COR-L47 (cell line): ENCODE results near the gene MTFP1.
A peak's percentile ranks its signal among the peaks of the same experiment; 100 is the strongest.
"Not testable (repeated sequence)": the region's sequence is repeated elsewhere in the genome, so short reads cannot be mapped to it uniquely, and the experiment has no call there.

Experiments
- DNase-seq: peaks from one replicate; lab custom pipeline; 2025; lab: John Stamatoyannopoulos, UW

The MTFP1 gene

GRCh38 chr22:30425616-30426387, at the start of gene MTFP1:
MTFP1 (plus strand) TSS chr22:30425768; CDS start chr22:30425880, 112 bp downstream.
- peak; percentile 41 for DNase-seq

GRCh38 chr22:30380011-30380410, 45.6 kb upstream of the MTFP1 start:
- DNase-seq = no peak

DNA sequence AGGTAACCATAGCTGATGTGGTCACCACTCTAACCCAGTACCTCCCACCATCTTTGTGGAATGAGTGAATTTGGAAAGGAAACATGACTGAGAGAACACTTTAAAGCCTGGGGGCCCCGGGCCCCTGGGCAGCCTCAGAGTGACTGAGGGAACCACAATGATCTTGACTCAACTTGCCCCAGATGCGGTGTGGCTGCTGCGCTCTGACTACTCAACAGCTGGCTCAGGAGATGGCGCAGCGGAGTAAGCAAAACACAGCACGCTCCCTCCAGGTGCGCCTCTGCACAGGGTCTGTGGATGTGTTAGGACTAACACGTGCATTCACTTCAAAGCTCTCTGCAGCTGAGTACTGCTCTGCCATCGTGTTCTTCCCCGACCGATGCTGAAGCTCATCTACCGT, 44.3 kb upstream of the MTFP1 start:
- no peak for DNase-seq

DNA sequence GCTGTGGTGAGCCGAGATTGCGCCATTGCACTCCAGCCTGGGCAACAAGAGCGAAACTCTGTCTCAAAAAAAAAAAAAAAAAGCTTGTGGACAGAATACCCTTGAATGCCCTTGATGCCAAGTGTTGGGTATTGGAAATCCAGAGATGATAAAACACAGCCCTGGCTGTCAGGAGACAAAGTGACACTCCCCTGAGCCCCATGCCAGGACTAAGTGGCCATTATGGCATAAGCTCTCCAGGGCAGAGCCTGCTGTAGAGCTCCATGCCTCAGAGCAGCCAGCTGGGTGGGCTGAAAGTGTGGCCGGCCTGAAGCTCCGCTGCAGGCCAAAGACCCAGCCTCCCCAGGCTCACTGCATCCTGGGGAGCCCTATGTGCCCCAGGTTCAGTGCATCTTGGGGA, 43.2 kb upstream of the MTFP1 start:
- DNase-seq = no peak

DNA sequence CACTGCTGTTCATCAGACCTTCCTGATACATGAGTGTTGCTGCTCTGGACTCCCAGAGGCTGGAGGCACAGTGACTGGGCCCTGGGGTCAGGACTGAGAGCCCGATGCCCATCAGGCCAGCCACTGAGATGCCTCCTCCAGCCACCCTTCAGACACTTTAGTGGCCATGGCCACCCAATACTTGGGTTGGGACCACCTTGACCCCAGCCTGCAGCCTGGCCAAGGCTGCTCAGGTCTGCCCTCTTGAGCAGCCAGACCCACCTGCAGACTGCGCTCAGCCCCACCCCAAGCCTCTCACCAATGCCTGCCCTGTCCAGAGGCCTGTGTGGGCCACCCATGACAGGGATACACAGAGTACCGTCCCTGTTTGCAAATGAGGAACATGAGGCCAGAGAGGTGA, 42.5 kb upstream of the MTFP1 start:
- DNase-seq = no peak

- no peak for DNase-seq
These were observed 39.6 kb upstream of the MTFP1 start for GRCh38 chr22:30385942-30386341.

DNA sequence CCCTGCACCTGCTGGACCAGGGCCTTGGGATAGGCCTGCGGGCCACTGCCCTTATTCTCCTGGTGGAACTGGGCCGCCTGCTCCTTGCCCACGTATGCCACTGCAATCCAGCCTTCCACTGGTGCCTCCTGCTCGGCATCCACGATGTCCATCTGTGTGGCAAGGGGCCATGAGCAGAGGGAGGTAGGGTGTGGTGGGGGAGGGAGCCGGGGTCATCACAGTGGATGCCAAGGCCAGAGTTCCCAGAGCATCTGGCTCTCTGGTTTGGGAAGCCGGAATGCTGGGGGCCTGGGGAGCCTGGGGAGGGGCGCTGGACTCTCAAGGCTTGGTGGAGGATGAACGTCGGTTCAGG, 39.0 kb upstream of the MTFP1 start:
- no peak for DNase-seq

GRCh38 chr22:30386960-30387827, 38.4 kb upstream of the MTFP1 start, which contains the start of gene RNF215:
RNF215 (minus strand) TSS chr22:30387411; CDS start chr22:30387313, 98 bp downstream.
- DNase-seq = peak; percentile 59

- peak; percentile 71 for DNase-seq
These were observed 34.4 kb upstream of the MTFP1 start for GRCh38 chr22:30390974-30391691.

GRCh38 chr22:30392661-30393321, 32.8 kb upstream of the MTFP1 start:
- DNase-seq = no peak

GRCh38 chr22:30393322-30393680, 32.3 kb upstream of the MTFP1 start:
- no peak for DNase-seq

DNA sequence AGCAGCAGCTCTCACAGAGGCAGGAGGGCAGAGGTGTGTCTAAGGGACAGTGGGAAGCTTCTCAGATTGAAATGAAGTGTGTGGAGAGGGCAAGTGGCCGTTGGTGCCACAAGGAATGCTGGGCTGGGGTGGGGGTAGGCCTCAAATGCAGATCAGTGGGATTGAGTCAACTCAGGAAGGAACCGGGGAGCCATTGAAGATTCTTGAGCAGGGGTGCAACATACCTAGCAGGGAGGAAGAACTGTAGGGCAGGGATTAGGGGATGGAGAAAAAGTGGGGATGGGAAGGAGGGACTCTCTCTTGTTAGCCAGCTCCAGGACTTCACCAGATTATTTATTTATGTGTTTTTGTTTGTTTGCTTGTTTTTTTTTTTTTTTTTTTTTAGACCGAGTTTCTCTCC, 31.7 kb upstream of the MTFP1 start:
- DNase-seq = no peak

- DNase-seq = peak; percentile 38
These were observed 28.5 kb upstream of the MTFP1 start, which contains the start of gene SEC14L2 for GRCh38 chr22:30396871-30397655. SEC14L2 (plus strand) TSS chr22:30397018; CDS start chr22:30397117, 99 bp downstream.

DNA sequence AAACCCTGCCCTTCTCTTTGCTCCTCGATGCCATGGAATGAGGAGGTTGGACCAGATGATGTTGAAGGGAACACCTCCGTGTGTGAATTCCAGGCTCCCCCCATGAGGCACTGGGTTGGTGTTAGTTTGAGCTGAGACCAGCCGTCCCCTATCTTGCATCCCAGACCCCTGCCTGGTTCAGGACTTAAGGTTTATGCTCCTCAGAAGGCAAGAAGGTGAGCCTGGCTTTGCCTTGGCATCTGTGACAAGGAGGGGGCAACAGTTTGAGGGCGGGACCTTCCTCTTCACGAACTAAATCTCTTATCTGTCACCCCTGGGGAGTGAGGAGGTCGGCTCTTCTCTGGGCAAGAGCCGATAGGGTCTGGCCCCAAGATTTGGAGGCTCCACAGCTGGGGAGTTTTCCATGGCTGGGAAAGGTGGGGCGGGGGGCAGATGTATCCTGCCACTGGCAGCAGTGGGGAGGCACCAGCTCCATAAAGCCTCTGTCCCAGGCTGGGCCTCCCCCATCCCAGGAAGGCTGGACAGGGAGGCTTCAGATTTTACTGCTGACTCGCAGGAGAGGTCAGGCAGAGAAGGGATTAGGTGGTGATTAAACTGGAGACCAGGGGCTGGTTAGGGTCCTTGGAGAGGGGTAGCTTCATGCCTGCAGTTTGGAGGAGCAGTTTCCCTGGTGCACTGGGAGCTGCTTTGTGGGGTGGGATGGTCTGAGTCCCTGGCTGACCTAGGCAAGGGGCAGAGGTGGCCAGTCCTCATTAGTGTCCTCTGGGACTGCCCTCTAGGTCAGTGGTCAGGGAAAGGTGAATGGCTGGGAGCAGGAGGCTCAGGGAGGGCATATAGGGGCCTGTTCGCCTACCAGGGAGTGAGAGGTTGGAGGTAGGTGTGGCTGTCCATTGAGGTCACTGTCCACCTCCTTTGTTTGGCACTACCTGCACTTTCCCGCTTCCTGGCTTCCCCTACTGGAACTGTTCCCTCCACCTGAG, 27.6 kb upstream of the MTFP1 start:
- no peak for DNase-seq

DNA sequence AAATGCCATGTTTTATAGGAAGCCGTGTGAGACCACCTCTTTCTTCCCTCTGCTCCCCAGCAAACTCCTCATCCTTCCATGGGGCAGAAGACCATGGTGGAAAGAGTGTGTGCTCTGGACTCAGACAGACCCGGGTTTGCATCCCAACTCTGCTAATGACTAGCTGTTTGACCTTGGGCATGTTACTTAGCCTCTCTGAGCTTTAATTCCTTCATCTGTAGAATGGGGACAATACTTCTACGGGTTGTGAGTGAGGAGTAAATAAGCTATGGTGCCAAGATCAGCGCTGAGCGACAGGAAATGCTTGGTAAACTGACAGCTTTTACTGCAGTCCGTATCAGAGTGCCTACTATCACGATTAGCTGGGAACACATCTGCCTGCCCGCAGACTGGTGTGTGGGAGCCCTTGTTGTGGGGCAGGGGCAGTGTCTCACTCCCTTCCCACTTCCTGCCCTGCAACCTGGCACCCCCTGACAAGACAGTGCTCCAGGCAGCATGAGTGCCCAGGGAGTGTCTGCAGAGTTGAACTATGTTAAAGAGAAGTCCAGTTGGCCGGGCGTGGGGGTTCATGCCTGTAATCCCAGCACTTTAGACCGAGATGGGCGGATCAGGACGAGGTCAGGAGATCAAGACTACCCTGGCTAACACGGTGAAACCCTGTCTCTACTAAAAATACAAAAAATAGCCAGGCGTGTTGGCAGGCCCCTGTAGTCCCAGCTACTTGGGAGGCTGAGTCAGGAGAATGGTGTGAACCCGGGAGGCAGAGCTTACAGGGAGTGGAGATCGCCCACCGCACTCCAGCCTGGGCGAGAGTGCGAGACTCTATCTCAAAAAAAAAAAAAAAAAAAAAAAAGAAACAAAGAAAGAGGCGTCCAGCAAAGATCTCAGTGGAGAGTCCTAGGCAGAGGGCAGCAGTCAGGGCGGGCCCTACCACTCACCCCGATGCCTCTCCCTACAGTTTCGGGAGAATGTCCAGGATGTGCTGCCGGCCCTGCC, 26.6 kb upstream of the MTFP1 start:
- no peak for DNase-seq

DNA sequence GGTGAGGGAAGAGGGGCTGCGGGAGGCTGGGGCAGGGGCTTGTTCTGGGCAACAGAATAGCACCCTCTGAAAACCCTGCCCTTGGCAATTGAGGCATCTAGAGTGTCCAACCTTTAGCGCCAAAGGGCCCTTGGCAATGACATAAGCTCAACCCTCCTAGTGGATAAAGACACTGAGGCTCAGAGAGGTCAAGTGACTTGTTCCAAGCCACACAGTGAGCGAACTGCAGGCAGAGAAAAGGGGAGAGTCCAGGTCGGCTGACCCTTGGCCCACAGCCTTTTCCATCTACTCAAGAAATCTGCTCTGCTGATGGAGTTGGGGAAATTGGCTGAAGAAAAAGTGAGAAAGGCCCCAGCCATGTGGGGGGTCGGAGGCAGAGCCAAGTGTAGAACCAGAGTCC, 25.9 kb upstream of the MTFP1 start:
- DNase-seq = no peak

- DNase-seq = no peak
These were observed 25.4 kb upstream of the MTFP1 start for GRCh38 chr22:30400159-30400558.

DNA sequence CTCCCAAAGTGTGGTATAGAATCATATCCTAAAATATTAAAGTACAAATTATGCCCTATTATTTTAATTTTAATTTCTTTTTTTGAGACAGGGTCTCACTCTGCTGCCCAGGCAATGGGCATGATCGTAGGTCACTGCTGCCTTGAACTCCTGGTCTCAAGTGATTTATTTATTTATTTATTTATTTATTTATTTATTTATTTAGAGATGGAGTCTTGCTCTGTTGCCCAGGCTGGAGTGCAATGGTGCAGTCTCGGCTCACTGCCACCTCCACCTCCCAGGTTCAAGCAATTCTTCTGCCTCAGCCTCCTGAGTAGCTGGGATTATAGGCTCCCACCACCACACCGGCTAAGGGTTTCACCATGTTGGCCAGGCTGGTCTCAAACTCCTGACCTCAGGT, 24.5 kb upstream of the MTFP1 start:
- not testable (repeated sequence) for DNase-seq
